GM18498 (cell line): ENCODE results near the gene SEC16A.

ENCODE experiments used
- ATAC-seq: cut with Tn5 transposase; IDR thresholded peaks from one replicate; pipeline ENCODE4 v1.9.1; 2021; ENCODE audit warnings: mild to moderate bottlenecking, moderate library complexity; ENCODE audit not compliant: unreplicated experiment

Gene SEC16A

DNA sequence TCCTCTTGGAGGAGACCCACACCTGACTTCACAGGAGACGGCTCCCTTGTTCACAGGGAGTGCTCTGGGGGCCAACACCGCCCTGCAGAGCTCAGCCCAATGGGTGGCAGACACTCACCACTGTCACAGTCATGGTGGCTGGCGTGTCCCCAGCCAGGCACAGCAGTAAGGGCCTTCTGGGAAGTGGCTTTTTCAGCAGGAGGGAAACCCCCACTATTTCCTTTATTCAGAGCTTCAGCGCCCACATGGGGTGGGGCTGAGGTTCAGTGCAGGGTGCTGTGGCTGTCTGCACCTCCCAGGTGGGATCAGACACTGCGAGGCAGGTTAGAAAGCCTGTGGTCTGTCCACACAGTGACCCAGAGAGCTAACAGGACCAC is 79.3 kb downstream of the SEC16A start:
- ATAC-seq = no peak

DNA sequence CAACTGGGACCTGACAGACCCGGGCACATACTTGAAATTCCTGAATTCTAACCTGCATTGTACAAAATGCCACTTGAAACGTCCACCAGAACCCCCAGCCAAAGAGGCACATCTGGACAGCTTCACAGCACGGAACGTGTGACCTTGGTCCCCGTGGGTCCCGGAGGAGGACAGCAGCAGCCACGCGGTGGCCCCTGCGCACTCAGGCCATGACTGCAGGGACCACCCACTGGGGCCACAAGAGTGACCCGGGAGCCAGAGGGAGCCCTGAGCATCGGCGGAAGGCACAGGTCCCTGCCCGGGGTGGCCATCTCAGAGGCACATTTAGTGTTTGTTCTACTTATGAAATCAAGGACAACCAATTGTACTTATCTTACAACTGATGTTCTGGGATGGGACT is 80.8 kb downstream of the SEC16A start:
- no peak for ATAC-seq

DNA sequence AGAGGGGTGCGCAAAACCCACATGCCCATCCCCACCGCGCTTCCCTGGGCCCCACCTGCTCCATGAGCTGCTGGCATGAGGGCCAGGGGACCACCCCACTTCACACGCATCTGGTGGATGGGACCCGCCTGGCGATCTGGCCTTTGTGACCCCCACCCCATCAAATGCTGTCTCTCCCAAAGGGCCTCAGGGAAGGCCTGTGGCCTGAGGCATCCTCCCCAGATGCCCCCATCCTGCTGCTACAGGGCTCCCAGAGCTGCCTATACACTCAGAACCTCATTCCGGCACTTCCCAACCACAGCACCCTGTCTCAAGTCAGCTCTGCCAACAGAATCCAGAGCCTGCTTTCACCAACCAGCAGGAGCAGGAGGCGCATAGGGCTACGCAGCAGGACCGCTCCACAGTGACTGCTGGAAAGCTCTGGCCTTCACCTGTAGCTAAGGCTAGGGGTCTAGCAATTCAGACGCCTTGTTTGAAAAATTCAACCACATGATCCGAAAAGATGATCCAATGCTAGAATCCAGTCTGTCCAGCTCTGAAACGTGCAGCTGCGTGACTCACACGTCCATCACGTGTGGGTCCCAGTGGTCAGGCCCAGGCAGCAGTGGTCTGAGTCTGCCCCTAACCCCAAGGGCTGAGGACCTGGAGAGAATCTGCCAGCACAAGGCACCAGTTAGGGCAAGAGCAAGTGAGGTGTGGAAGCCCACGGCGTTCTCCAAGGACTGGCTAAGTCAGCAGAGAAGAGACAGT is 81.5 kb downstream of the SEC16A start:
- ATAC-seq = no peak

DNA sequence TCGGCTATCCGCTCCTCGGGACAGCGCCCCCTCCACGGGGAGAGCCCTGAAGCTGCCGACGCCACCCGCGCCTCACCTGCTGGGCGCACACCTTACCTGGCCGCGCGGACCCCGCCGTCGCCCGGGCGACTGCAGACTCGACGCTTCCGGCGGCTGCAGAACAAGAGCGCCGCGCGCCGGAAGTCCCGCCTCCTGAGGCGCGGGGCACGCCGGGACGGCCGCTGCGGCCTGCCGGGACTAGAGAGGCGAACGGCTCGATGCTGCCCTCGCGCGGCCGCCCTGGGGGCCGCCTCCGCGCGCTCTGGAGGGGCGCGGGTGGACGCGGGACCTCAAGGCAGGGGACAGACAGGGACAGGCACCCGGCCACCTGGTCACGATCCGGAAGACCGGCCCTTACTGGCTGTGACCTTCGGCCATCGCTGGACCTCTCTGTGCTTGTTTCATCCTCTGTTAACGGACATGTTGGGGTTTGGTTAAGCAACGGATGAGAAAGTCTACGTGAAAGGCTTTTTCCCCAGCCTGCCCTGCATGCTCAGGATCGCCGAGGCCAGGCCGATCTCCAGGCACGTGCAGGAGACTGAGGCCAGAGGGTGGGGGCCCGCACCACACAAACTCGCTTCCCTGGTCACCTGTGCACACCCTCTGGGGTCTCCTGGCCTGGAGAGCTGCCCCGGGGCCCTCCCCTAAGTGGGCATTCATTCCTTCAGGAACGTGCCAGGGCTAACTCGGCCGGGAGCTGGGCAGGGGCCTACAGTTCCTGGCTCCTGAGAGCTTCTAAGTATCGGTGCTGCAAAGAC is 82.6 kb downstream of the SEC16A start, which contains the start of gene SNAPC4:
Gene SNAPC4 (minus strand): TSS at position 133 of the 797 bp plus-strand sequence. CDS start 1,742 bp downstream, outside the sequence.
- ATAC-seq = peak; percentile 70

DNA sequence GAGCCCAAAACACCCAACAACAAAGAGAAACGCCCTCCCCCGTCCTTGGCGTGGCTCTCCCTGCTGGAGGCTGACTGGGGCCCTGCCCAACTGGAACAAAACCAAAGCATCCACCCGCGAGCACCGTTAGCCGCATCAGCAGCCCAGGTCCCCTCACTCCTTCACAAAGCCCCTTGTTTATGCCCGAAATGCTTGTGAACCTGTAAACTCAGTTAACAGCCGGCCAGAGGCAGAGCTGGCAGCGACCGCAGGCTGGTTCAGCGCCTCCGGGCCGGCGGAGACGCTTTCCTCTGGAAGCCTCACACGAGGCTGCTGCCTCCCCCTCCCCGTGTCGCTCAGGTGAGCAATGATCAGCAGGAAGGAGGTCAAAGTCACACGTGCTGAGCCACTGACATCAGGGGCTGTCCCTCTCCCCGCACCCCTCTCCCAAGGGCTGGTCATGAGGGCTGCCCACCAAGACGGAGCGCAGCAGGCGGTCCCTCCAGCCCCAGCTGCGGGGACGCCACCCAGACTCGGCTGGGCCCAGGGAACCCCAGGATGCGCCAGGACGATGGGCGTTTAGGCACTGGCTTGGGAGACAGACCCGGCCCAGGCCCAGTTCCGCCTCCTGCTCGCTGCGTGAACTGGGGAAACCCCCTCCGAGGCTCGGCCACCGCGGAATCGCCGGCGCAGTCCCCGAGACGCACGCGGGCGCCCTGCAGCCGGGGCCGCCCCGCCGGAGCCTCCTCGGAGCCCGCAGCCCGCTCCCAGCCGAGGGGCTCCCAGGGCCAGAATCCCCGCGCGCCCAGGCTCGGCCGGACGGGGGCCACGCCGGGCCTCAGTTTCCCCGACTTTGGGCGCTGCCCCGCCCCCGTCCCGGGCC is 83.4 kb downstream of the SEC16A start:
- ATAC-seq = peak; percentile 37

DNA sequence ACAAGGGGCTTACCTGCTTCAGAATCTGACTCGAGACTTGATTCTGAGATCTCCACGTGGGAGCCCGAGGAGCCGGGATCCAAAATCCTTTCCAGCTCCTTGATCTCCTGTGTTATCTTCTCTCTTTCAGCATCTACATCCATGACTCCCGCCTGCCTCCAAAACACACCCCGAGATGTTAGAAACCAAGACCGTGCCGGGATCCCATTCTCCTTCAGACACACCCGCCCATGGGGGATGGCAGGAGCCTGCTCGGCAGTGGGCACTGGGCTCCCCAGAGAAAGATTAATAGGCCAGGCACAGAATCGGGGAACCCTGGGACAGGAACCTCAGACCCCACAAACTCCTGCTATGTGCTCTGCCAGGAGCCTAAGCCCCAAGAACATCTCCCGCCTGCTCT is 84.6 kb downstream of the SEC16A start:
- no peak for ATAC-seq

DNA sequence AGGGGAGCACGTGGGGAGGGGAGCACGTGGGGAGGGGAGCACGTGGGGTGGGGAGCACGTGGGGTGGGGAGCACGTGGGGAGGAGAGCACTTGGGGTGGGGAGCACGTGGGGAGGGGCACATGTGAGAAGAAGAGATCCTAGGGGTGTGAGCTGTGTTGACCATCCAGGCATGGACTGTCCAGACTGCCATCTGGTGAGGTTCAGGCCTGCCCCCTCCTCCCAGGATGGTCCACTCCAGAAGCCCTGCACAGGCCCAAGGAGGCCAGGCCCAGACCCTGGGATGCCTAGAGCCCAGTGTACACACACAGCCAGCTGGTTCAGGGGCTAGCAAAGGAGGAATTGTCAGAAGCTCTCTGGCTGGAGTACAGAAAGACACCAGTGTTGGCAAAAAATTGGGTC is 85.2 kb downstream of the SEC16A start:
- no peak for ATAC-seq

DNA sequence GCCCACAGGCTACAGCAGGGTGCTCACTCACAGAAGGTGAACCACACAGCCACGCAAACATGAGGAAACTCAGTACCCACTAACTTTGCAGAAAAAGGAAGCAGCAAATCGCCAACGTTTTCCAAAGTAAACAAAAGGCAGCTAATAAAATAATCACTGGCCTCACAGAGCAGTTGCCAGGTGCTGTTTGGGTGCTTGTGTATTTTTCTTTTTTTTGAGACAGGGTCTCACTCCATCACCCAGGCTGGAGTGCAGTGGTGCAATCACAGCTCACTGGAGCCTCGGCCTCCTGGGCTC is 86.7 kb downstream of the SEC16A start:
- no peak for ATAC-seq

DNA sequence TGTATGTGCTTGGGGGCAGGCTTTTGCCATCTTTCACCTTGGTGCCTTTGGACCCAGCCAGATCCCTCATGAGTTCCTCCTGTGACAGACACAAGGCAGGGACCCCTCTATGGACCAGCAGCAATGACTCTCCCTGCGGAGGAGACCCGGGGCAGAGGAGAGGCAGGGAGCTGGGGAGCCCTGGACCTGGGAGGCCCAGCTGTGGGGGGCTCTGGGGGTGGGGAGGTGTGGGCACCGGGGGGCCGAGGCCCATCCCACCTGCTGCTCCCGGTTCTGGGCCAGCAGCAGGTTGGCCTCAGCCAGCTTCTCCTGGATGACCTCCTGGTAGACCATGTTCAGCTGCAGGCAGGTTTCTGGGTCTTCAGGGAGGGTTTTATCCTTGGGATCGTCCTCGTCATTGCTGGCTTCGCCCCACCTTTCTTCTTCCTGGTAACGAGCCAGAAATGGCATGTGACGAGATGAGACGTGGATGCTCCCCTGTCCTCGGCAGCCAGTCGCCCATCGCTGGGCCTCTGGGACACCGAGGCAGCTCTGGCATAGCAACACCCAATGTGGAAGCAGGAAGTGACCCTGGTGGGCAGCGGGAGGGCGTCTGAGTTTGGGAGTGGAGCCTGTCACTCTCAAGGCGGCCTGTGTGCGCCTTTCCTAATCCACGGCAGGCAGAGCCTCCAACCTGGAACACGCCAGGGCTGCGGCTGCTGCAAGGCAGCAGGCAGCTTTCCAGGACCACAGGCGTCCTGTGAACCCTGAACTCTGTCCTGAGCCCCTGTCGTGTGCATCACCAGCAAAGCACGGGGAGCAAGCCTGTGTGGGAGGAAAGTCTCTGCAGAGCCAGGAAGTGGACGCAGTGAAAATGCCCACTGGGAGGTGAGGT is 87.3 kb downstream of the SEC16A start:
- no peak for ATAC-seq

DNA sequence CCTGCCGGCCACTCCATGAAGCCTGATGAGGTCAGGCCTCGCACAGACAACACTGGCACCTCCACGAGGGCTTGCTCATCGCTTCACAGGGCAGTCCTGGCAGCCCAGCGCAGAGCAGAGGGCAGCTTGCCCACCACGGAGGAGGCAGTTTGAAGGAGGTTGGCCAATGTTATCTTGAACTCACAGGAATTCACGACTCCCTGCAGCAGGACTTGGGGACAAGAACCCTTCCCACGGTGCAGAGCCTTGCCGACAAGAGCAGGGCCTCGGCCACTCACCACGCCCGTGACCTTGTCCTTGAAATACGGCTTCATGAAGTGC is 87.9 kb downstream of the SEC16A start:
- ATAC-seq = no peak

DNA sequence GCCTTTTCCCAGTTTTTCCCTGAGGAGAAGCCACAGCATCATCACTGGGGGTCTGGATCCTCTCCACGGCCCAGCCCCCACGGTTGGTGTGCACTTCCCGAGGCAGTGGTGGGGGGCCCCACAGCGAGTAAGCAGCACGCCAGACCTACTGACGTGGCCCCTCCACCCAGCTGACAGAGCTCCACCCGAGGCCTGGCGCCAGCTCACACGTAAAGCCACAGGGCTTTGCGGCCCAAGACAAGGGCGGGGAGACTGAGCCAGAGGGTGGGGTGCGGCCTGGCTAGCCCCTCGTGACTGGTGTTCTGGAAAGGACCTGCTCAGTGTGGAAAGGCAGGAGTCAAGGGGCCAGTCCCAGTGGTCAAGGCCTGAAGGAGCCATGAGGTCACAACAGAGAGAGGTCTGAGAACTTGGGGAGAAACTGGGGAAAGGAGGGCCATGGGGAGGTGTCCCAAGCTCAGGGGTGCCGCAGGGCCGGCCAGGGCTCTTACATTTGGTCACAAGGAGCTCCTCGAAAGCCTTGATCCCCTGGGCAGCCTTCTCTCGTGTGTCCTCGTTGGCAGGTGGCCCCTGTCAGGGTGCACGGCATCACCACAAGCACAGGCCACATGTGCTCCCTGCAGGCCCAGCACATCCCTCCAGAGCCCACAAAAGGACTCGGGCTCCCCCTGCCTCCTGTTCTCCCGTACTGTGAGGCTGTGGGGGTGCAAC is 88.4 kb downstream of the SEC16A start:
- no peak for ATAC-seq

DNA sequence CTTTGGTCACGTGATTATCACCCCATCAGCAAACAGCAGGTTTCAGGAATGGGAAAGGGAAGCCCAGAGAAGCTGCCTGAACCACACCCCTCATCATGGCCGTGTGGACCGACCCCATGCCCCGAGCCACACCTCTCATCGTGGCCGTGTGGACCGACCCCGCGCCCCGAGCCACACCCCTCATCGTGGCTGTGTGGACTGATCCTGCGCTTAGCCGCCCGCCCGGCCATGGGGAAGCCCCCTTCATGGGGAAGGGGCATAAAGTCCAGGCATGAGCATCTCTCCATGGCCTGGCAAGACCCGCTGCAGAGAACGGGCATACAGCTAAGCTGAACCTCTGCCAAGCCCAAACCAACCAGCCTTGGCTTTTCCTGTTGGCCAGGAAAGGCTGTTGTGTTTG is 89.3 kb downstream of the SEC16A start:
- ATAC-seq = no peak

DNA sequence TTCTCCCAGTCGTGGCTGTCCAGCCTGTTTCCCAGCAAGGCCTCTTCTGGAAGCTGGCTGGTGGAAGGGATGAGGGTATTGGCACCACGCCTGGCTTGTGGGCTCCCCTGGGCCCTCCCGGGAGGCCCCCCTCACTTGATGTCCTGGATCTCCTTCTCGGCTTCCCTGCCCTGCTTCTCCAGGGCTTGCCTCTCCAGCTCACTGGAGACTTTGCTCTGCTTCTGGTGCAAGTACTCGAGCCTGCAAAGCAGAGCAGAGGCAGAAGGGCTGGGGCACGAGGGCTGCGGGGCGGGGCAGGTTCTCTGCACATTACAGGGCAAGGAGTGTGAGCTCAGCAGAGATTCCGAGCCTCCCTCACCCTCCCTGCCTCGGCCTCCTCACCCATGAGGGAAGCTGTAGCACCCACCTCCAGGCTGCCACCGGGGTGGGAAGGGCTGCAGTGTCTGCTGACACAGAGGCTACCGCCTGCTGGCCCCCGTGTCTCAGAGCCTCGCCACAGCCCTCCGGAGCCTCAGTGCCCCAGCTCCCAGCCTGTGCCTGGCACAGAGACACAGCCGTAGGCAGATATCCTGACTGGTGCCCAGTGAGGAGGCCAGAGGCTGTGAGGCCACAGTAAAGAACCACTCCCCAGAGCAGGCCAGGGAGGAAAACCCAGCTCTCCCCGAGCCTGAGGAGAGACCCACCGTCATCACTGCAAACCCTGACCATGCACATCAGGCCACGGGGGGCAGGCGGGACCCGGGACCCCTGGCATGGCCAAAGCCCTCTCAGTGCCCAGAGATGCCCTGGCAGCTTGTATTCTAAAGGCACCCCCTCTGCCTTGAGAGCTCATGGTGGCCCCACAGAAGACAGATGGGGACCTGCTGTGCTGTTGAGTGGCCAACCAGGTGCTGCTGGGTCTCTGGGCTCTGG is 90.0 kb downstream of the SEC16A start:
- ATAC-seq = no peak

DNA sequence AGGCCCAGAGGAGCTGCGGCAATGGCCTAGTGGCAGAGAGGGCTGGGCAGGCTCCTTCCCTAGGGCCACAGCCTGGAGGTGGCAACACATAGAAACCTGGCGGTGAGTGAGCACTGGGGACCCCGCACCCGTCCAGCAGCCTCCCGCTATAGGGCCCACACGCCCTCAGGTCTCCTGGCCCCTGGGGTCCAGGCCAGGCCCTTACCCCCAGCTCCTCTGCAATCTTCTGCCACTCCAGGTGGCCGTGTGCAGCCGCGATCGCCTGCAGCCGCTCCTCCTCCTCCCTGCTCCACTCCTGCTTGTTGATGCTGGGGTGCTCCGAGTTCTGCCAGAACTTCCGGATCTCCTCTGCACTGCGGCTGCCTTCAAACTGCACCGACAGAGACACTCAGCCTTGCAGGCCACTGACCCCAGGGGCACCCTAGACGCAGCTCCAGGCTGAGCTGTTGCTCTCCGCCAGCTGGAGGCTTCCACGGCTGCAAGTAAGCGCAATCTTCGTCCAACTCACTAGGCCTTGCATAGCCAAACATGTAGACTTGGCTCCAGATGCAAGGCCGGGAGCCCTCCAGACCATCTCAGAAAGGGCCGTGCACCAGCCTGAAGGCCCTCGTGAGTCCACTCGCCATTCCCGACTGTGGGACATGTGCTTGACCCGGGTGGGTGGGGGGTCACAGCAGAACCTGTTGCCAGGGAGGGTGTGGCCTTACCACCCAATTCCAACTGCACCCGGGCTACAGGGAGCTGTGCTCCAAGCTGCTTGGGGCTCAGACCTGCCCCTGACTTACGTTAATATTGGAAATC is 90.9 kb downstream of the SEC16A start:
- no peak for ATAC-seq
